H1 (cell line): ENCODE results near the gene FOXK1. TPM values are rescaled to one million over a fixed set of nuclear protein-coding genes. Genes with fewer than 3 reads are reported as not detected.

ENCODE experiments used
- CTCF ChIA-PET: fragments of 300-600 bp; sonication (Branson Sonifier 250); formaldehyde crosslinking; loops from one replicate; lab custom pipeline; 2021; ENCODE audit not compliant: partially characterized antibody; lab: Charles Lee
- POLR2A ChIA-PET: fragments of 300-600 bp; sonication (Branson Sonifier 250); formaldehyde crosslinking; loops from one replicate; lab custom pipeline; 2021; ENCODE audit warnings: inconsistent platforms; ENCODE audit not compliant: partially characterized antibody; lab: Charles Lee
- DNase-seq, 2 experiments: peaks; one replicate each; pipeline versions ENCODE4 v3.0.0 to v3.0.0-alpha.2; 2010 to 2022; ENCODE audit warnings: low spot score in 2 of 2, low read depth in 1 of 2, mixed read lengths in 1 of 2
- FAIRE-seq: peaks from 2 replicates; lab custom pipeline; 2011; peaks lifted over from hg19 to GRCh38; lab: Jason Lieb, UNC
- H2AFZ ChIP-seq: 2 replicates; pipeline ENCODE4 v1.8.1; 2012; ENCODE audit warnings: low read length, inconsistent platforms
- H2AK5ac ChIP-seq: 2 replicates; pipeline ENCODE4 v1.6.1; 2013; ENCODE audit warnings: low read depth, low read length
- H2BK120ac ChIP-seq: replicated peaks from 2 replicates; pipeline ENCODE3; 2013; ENCODE audit warnings: low read depth, low read length, inconsistent platforms
- H2BK12ac ChIP-seq: 2 replicates; pipeline ENCODE4 v1.6.1; 2013; ENCODE audit warnings: low read depth, low read length
- H2BK15ac ChIP-seq: 2 replicates; pipeline ENCODE4 v1.6.1; 2013; ENCODE audit warnings: low read length
- H2BK20ac ChIP-seq: 2 replicates; pipeline ENCODE4 v1.6.1; 2013; ENCODE audit warnings: low read length
- H2BK5ac ChIP-seq: 2 replicates; pipeline ENCODE4 v1.6.1; 2013; ENCODE audit warnings: low read depth, low read length
- H3K14ac ChIP-seq: 2 replicates; pipeline ENCODE4 v1.6.1; 2013; ENCODE audit warnings: inconsistent platforms; ENCODE audit not compliant: insufficient read length
- H3K18ac ChIP-seq: 2 replicates; pipeline ENCODE4 v1.6.1; 2013; ENCODE audit warnings: low read length; ENCODE audit errors: extremely low read depth
- H3K23ac ChIP-seq: 2 replicates; pipeline ENCODE4 v1.6.1; 2013; ENCODE audit warnings: inconsistent platforms; ENCODE audit not compliant: insufficient read length
- H3K23me2 ChIP-seq: 2 replicates; pipeline ENCODE4 v1.6.1; 2013; ENCODE audit warnings: low read depth, low read length
- H3K27ac ChIP-seq: 2 replicates; pipeline ENCODE4 v1.6.1; 2011; ENCODE audit warnings: low read depth, low read length, inconsistent platforms
- H3K27me3 ChIP-seq, 4 experiments: replicated peaks in 1 of 4; 1 replicate in 1 of 4; 2 replicates in 3 of 4; pipeline versions ENCODE4 v1.6.1 to v1.8.1; 2011 to 2013; ENCODE audit warnings: low read length in 3 of 4, mild to moderate bottlenecking in 3 of 4, inconsistent platforms in 2 of 4, mixed read lengths in 2 of 4, moderate library complexity in 1 of 4; ENCODE audit not compliant: control insufficient read depth in 3 of 4, insufficient read depth in 3 of 4; ENCODE audit errors: extremely low read depth in 1 of 4
- H3K36me3 ChIP-seq, 4 experiments: 2 replicates each; pipeline versions ENCODE4 v1.6.1 to v1.8.1; 2011 to 2013; ENCODE audit warnings: mild to moderate bottlenecking in 4 of 4, low read length in 3 of 4, moderate library complexity in 2 of 4, control low read depth in 1 of 4, inconsistent platforms in 1 of 4; ENCODE audit not compliant: insufficient read depth in 4 of 4, control insufficient read depth in 2 of 4
- H3K4ac ChIP-seq: replicated peaks from 2 replicates; pipeline ENCODE3; 2013; ENCODE audit warnings: low read length, low read depth, mixed read lengths, inconsistent platforms; ENCODE audit not compliant: insufficient read length
- H3K4me1 ChIP-seq, 4 experiments: replicated peaks in 1 of 4; 1 replicate in 1 of 4; 2 replicates in 3 of 4; pipeline versions ENCODE4 v1.6.1 to v1.8.1; 2011 to 2013; ENCODE audit warnings: low read length in 3 of 4, inconsistent platforms in 2 of 4, mixed read lengths in 1 of 4; ENCODE audit not compliant: insufficient read depth in 4 of 4, control insufficient read depth in 3 of 4
- H3K4me2 ChIP-seq, 2 experiments: 2 replicates each; pipeline versions ENCODE4 v1.6.1 to v1.8.1; 2011 to 2013; ENCODE audit warnings: low read depth in 2 of 2, low read length in 2 of 2, control low read depth in 1 of 2, inconsistent platforms in 1 of 2, mild to moderate bottlenecking in 1 of 2; ENCODE audit not compliant: insufficient read depth in 1 of 2
- H3K4me3 ChIP-seq, 4 experiments: fragments of 200-600, 300-600 bp in 1 of 4; sonication (generic), shearing (Covaris generic), sonication (Bioruptor Twin) in 1 of 4; 2 replicates each; pipeline versions ENCODE4 v1.5.1 to v1.8.1; 2011 to 2016; ENCODE audit warnings: low read length in 4 of 4, low read depth in 3 of 4, control low read depth in 2 of 4, inconsistent platforms in 2 of 4, mild to moderate bottlenecking in 2 of 4, mixed read lengths in 1 of 4, moderate library complexity in 1 of 4; ENCODE audit not compliant: insufficient read depth in 2 of 4; ENCODE audit errors: extremely low read depth in 1 of 4
- H3K56ac ChIP-seq: replicated peaks from 2 replicates; pipeline ENCODE3; 2013; ENCODE audit warnings: low read depth, mild to moderate bottlenecking, mixed read lengths, low read length, inconsistent platforms; ENCODE audit not compliant: insufficient read length
- H3K79me1 ChIP-seq: 2 replicates; pipeline ENCODE4 v1.6.1; 2013; ENCODE audit warnings: low read depth, low read length, control low read depth
- H3K79me2 ChIP-seq, 2 experiments: 2 replicates each; pipeline versions ENCODE4 v1.6.1 to v1.8.1; 2012 to 2013; ENCODE audit warnings: low read length in 2 of 2, mild to moderate bottlenecking in 2 of 2, inconsistent platforms in 1 of 2; ENCODE audit not compliant: insufficient read depth in 2 of 2, control insufficient read depth in 1 of 2
- H3K9ac ChIP-seq, 4 experiments: replicated peaks in 1 of 4; 1 replicate in 1 of 4; 2 replicates in 3 of 4; pipeline versions ENCODE4 v1.6.1 to v1.8.1; 2011 to 2013; ENCODE audit warnings: low read depth in 3 of 4, low read length in 3 of 4, control low read depth in 2 of 4, mild to moderate bottlenecking in 2 of 4, moderate library complexity in 2 of 4, inconsistent platforms in 1 of 4; ENCODE audit errors: extremely low read depth in 1 of 4
- H3K9me3 ChIP-seq, 2 experiments: 2 replicates each; pipeline versions ENCODE4 v1.6.1 to v1.8.1; 2012 to 2013; ENCODE audit warnings: mild to moderate bottlenecking in 2 of 2, moderate library complexity in 2 of 2, control low read depth in 1 of 2, inconsistent platforms in 1 of 2, low read depth in 1 of 2, low read length in 1 of 2, mixed read lengths in 1 of 2; ENCODE audit not compliant: insufficient read depth in 2 of 2
- H4K20me1 ChIP-seq, 2 experiments: replicated peaks in 1 of 2; 2 replicates each; pipeline versions ENCODE3 to v1.8.1; 2011 to 2013; ENCODE audit warnings: inconsistent platforms in 2 of 2, low read length in 2 of 2, mild to moderate bottlenecking in 1 of 2; ENCODE audit not compliant: insufficient read depth in 2 of 2, control insufficient read depth in 1 of 2
- H4K5ac ChIP-seq: 2 replicates; pipeline ENCODE4 v1.6.1; 2013; ENCODE audit warnings: low read length, low read depth, mixed read lengths, inconsistent platforms; ENCODE audit not compliant: insufficient read length
- H4K8ac ChIP-seq: 2 replicates; pipeline ENCODE4 v1.8.0; 2013; ENCODE audit warnings: mild to moderate bottlenecking, moderate library complexity, low read length, inconsistent platforms; ENCODE audit not compliant: insufficient read depth; ENCODE audit errors: extremely low read depth
- H4K91ac ChIP-seq: replicated peaks from 2 replicates; pipeline ENCODE3; 2013; ENCODE audit warnings: low read length, mixed read lengths, inconsistent platforms; ENCODE audit not compliant: insufficient read length
- ASH2L ChIP-seq: fragments of 200-600, 300-600 bp; sonication (generic); IDR thresholded peaks from one replicate; pipeline ENCODE4 v1.7.1; 2017; ENCODE audit warnings: low read length
- BACH1 ChIP-seq: IDR thresholded peaks from 2 replicates; pipeline ENCODE4 v1.6.1; 2012; ENCODE audit warnings: low read length, improper control_type of control experiment
- CEBPB ChIP-seq: IDR thresholded peaks from 2 replicates; pipeline ENCODE4 v1.6.1; 2012; ENCODE audit warnings: low read depth, low read length
- EP300 ChIP-seq, 2 experiments: IDR thresholded peaks; 1 replicate in 1 of 2; 2 replicates in 1 of 2; pipeline ENCODE4 v1.6.1; 2011 to 2012; ENCODE audit warnings: low read depth in 2 of 2, low read length in 2 of 2, mild to moderate bottlenecking in 2 of 2, borderline replicate concordance in 1 of 2, inconsistent platforms in 1 of 2, moderate library complexity in 1 of 2
- JUND ChIP-seq: IDR thresholded peaks from 2 replicates; pipeline ENCODE4 v1.6.1; 2011; ENCODE audit warnings: mild to moderate bottlenecking, improper control_type of control experiment, low read length
- KDM5A ChIP-seq: fragments of 200-600 bp; IDR thresholded peaks from 2 replicates; pipeline ENCODE4 v1.7.1; 2012; ENCODE audit warnings: mild to moderate bottlenecking, low read length, inconsistent platforms, mixed read lengths
- NANOG ChIP-seq: IDR thresholded peaks from 2 replicates; pipeline ENCODE4 v1.6.1; 2011; ENCODE audit warnings: low read length, low read depth, mild to moderate bottlenecking, inconsistent platforms; ENCODE audit not compliant: insufficient read depth, poor library complexity, severe bottlenecking
- PHF8 ChIP-seq: fragments of 200-600 bp; sonication (generic); conservative IDR thresholded peaks from 2 replicates; pipeline ENCODE4 v1.7.1; 2012; ENCODE audit warnings: low read depth, mild to moderate bottlenecking, inconsistent platforms, low read length, moderate library complexity
- SIN3A ChIP-seq, 2 experiments: IDR thresholded peaks in 1 of 2; conservative IDR thresholded peaks in 1 of 2; 2 replicates each; pipeline ENCODE4 v1.6.1; 2011 to 2012; ENCODE audit warnings: low read length in 2 of 2, improper control_type of control experiment in 1 of 2, low read depth in 1 of 2, mild to moderate bottlenecking in 1 of 2
- SP2 ChIP-seq: IDR thresholded peaks from 2 replicates; pipeline ENCODE4 v1.6.1; 2012; ENCODE audit warnings: mild to moderate bottlenecking, low read length, inconsistent platforms
- SP4 ChIP-seq: IDR thresholded peaks from 2 replicates; pipeline ENCODE4 v1.6.1; 2012; ENCODE audit warnings: low read length, inconsistent platforms
- TBP ChIP-seq: IDR thresholded peaks from 2 replicates; pipeline ENCODE4 v1.6.1; 2011; ENCODE audit warnings: low read depth, low read length, improper control_type of control experiment
- TCF12 ChIP-seq: IDR thresholded peaks from 2 replicates; pipeline ENCODE4 v1.6.1; 2011; ENCODE audit warnings: low read depth, mild to moderate bottlenecking, low read length
- TEAD4 ChIP-seq: IDR thresholded peaks from 2 replicates; pipeline ENCODE4 v1.6.1; 2012; ENCODE audit warnings: low read depth, low read length, inconsistent platforms, mixed read lengths
- WGBS, 2 experiments: shearing (Covaris generic) in 1 of 2; methylation state at CpG; one replicate each; pipeline versions ENCODE4 v1.1.6 to v1.1.7; 2013 to 2015; ENCODE audit warnings: low lambda C conversion rate in 2 of 2, mixed read lengths in 2 of 2, inconsistent platforms in 1 of 2, low coverage in 1 of 2, missing lambda C conversion rate in 1 of 2; ENCODE audit not compliant: insufficient replicate concordance in 2 of 2, insufficient coverage in 1 of 2, insufficient read length in 1 of 2; ENCODE audit errors: extremely low coverage in 1 of 2, missing lambda C conversion rate in 1 of 2; 5-methylcytosine and 5-hydroxymethylcytosine counted together
- polyA plus RNA-seq, 7 experiments: library from polyadenylated mRNA; depleted of rRNA in 3 of 7; stranded (reverse) in 5 of 7; unstranded in 2 of 7; fragments of >200 nt in 5 of 7; fragments of 200-250 nt in 2 of 7; gene quantifications; 1 replicate in 5 of 7; 2 replicates in 1 of 7; 4 replicates in 1 of 7; pipeline versions ENCODE4 v1.2.1 to v1.2.3, GENCODE V29; 2011 to 2013; ENCODE audit warnings: missing spikeins in 2 of 7, mixed read lengths in 2 of 7
- total RNA-seq: library from RNA; stranded (reverse); fragmentation: NEBNext Ultra II Directional; extraction: Animal tissue kit (Norgen Biotek cat#: 25700); gene quantifications from 2 replicates; pipeline ENCODE4 v1.2.1, GENCODE V29; 2021
- TF ChIP-seq, protein P1 (sequence below): IDR thresholded peaks from 2 replicates; pipeline ENCODE4 v1.6.1; 2012; ENCODE audit warnings: inconsistent platforms

FOXK1 gene
- total and polyA plus RNA-seq, 2 of the 8 experiments (the other 6 are each of a cell fraction or from before 2014, with no cell fraction given), result 2.0 to 8.5 TPM

DNA sequence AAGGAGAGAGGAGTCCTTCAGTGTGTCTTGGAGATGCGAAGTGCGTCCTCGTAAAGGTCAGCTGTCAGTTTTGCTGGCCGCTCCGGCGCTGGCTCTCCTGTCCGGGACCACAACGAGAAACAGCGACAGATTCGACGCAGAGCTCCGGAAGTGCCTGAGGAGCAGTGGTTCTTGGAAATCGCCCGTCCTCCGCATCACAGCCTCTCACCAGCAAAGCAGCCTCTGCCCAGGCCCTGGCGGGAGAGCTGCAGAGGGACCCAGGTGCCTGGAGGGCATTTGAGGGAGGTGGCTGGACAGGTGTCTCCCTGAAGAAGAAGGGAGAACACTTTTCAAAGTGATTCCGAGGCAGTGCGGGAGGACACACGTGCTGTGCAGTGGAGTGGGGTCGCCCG lies 81.7 kb downstream of the FOXK1 start:
- H3K79me1 ChIP-seq, result no peaks in the 10 kb centered on the region
- H2BK120ac ChIP-seq, result no peak overlapping the region
- H3K27ac ChIP-seq, result no peak overlapping the region
- H4K91ac ChIP-seq, result no peak overlapping the region
- no peak overlapping the region for H2BK5ac ChIP-seq
- H3K27me3 ChIP-seq, result no peaks in the 10 kb centered on the region
- no peak overlapping the region for H3K23ac ChIP-seq
- 91% methylated on average over 20 of the region's 21 CpGs; no CpG with 5 or more reads in 1 of the 2 experiments for WGBS, 2 experiments
- H2BK20ac ChIP-seq, result no peak overlapping the region
- DNase-seq, result no peak
- ChIA-PET CTCF (interaction anchor here (0.7 to 1.9 kb wide), 3 partner anchors 9 to 35 kb away, joined by 3 to 5 read pairs (median 3); no protein-coding TSS in a partner anchor), POLR2A (interaction anchor here (1.6 kb wide), 1 partner anchor 11 kb away, joined by 6 read pairs; the partner anchor contains the start of gene AP5Z1)
- H3K18ac ChIP-seq, result no peak overlapping the region
- H3K4me3 ChIP-seq, result no peak overlapping the region
- no peak overlapping the region for H2BK15ac ChIP-seq
- no peak overlapping the region for H3K4me2 ChIP-seq
- peaks cover 0 to 5% (median 0%) of the 10 kb centered on the region in 4 experiments; a peak in 3 of 8 replicates for H3K36me3 ChIP-seq
- H3K4me1 ChIP-seq, result no peaks in the 10 kb centered on the region
- H3K56ac ChIP-seq, result no peak overlapping the region
- no peak overlapping the region for H4K8ac ChIP-seq
- no peaks in the 10 kb centered on the region for H3K9me3 ChIP-seq
- no peak overlapping the region for H2AFZ ChIP-seq
- H3K79me2 ChIP-seq, result no peaks in the 10 kb centered on the region
- no peak overlapping the region for H3K4ac ChIP-seq
- no peak overlapping the region for H4K5ac ChIP-seq
- no peaks in the 10 kb centered on the region for H3K23me2 ChIP-seq
- no peak for FAIRE-seq
- H2BK12ac ChIP-seq, result no peak overlapping the region
- no peak overlapping the region for H2AK5ac ChIP-seq
- H3K9ac ChIP-seq, result no peak overlapping the region
- H4K20me1 ChIP-seq, result peaks cover 0 to 1% of the 10 kb centered on the region in 2 experiments
- H3K14ac ChIP-seq, result no peak overlapping the region
- no peak for TF ChIP-seq EP300 (IDR thresholded peaks at IDR 0.05; ENCODE audit: borderline replicate concordance in 1 of 2, low read depth in 2 of 2, low read length in 2 of 2)
- TF ChIP-seq TCF12, result no peak
- TF ChIP-seq ASH2L, result no peak
- TF ChIP-seq, protein P1, sequence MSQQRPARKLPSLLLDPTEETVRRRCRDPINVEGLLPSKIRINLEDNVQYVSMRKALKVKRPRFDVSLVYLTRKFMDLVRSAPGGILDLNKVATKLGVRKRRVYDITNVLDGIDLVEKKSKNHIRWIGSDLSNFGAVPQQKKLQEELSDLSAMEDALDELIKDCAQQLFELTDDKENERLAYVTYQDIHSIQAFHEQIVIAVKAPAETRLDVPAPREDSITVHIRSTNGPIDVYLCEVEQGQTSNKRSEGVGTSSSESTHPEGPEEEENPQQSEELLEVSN, result no peak
- no peak for TF ChIP-seq JUND
- TF ChIP-seq PHF8, result no peak
- no peak for TF ChIP-seq BACH1
- TF ChIP-seq CEBPB, result no peak
- no peak for TF ChIP-seq KDM5A
- no peak for TF ChIP-seq SIN3A (conservative IDR thresholded peaks at IDR 0.05 in 1 of 2, IDR thresholded peaks at IDR 0.05 in 1 of 2; ENCODE audit: low read depth in 1 of 2, low read length in 2 of 2)
- no peak for TF ChIP-seq TBP
- no peak for TF ChIP-seq TEAD4
- TF ChIP-seq SP2, result no peak
- TF ChIP-seq NANOG, result no peak
- TF ChIP-seq SP4, result no peak
